GM23248 (cell line): ENCODE data around the gene TOMM40L. TPM values are rescaled to one million over a fixed set of nuclear protein-coding genes. Genes with fewer than 3 reads are reported as not detected.

Source experiments
- DNase-seq: peaks from one replicate; pipeline ENCODE4 v3.0.0-alpha.2; 2015
- H2AFZ ChIP-seq: fragments of 200-600 bp; sonication (generic); 2 replicates; pipeline ENCODE4 v1.6.1; 2016; ENCODE audit warnings: antibody characterized with exemption
- H3F3A ChIP-seq: fragments of 200-600 bp; sonication (generic); 2 replicates; pipeline ENCODE4 v1.6.1; 2016; ENCODE audit warnings: mild to moderate bottlenecking, antibody characterized with exemption, mixed run types; ENCODE audit not compliant: insufficient read depth
- H3K27ac ChIP-seq: fragments of 200-600 bp; sonication (generic); 2 replicates; pipeline ENCODE4 v1.5.1; 2016; ENCODE audit warnings: mild to moderate bottlenecking
- H3K27me3 ChIP-seq: fragments of 200-600 bp; sonication (generic); replicated peaks from 2 replicates; pipeline ENCODE4 v1.6.1; 2016; ENCODE audit warnings: mild to moderate bottlenecking; ENCODE audit not compliant: insufficient read depth
- H3K36me3 ChIP-seq: fragments of 200-600 bp; sonication (generic); 2 replicates; pipeline ENCODE4 v1.6.1; 2016; ENCODE audit warnings: low read depth, mild to moderate bottlenecking
- H3K4me1 ChIP-seq: fragments of 200-600 bp; sonication (generic); 2 replicates; pipeline ENCODE4 v1.6.1; 2016; ENCODE audit warnings: mild to moderate bottlenecking; ENCODE audit not compliant: insufficient read depth
- H3K4me2 ChIP-seq: fragments of 200-600 bp; sonication (generic); one replicate; pipeline ENCODE4 v1.6.1; 2016; ENCODE audit warnings: mild to moderate bottlenecking; ENCODE audit not compliant: unreplicated experiment
- H3K4me3 ChIP-seq: fragments of 200-600 bp; sonication (generic); 2 replicates; pipeline ENCODE4 v1.5.1; 2016; ENCODE audit warnings: mild to moderate bottlenecking
- H3K79me2 ChIP-seq: fragments of 200-600 bp; sonication (generic); 2 replicates; pipeline ENCODE4 v1.6.1; 2016; ENCODE audit warnings: mild to moderate bottlenecking; ENCODE audit not compliant: insufficient read depth
- H3K9ac ChIP-seq: fragments of 200-600 bp; sonication (generic); 2 replicates; pipeline ENCODE4 v1.6.1; 2016; ENCODE audit warnings: mild to moderate bottlenecking
- H3K9me2 ChIP-seq: fragments of 200-600 bp; sonication (generic); 2 replicates; pipeline ENCODE4 v1.6.1; 2016; ENCODE audit warnings: mixed run types, mild to moderate bottlenecking, moderate library complexity; ENCODE audit not compliant: insufficient read depth
- H3K9me3 ChIP-seq: fragments of 200-600 bp; sonication (generic); one replicate; pipeline ENCODE4 v1.6.1; 2017; ENCODE audit warnings: low read depth
- H4K20me1 ChIP-seq: fragments of 200-600 bp; sonication (generic); 2 replicates; pipeline ENCODE4 v1.6.0; 2016; ENCODE audit not compliant: insufficient read depth
- EZH2 ChIP-seq: fragments of 200-600 bp; sonication (generic); IDR thresholded peaks from 2 replicates; pipeline ENCODE4 v1.6.1; 2018; ENCODE audit warnings: antibody characterized with exemption, mild to moderate bottlenecking; ENCODE audit not compliant: insufficient read depth, poor library complexity, severe bottlenecking
- EZH2phosphoT487 ChIP-seq: fragments of 200-600 bp; sonication (generic); IDR thresholded peaks from 2 replicates; pipeline ENCODE4 v1.6.1; 2018; ENCODE audit warnings: antibody characterized with exemption, moderate library complexity, mild to moderate bottlenecking, low read depth; ENCODE audit not compliant: insufficient read depth
- WGBS, 2 experiments: methylation state at CpG; one replicate each; pipeline ENCODE4 v1.1.6; 2015 to 2017; ENCODE audit warnings: low lambda C conversion rate in 2 of 2, low coverage in 1 of 2; ENCODE audit errors: missing lambda C conversion rate in 2 of 2; 5-methylcytosine and 5-hydroxymethylcytosine counted together
- in situ Hi-C: fragments of 300-500 bp; cut with MboI; formaldehyde crosslinking; loops from 2 replicates; pipeline ENCODE4 v1.15.0; 2020
- polyA plus RNA-seq: library from polyadenylated mRNA; unstranded; fragments of >200 nt; fragmentation: Nextera tagmentation; extraction: Ambion mirVana; gene quantifications from 2 replicates; pipeline ENCODE4 v1.2.1, GENCODE V29; 2016
- total RNA-seq: library from RNA; depleted of rRNA; stranded (reverse); fragments of >200 nt; shearing (Covaris generic); gene quantifications from 2 replicates; pipeline ENCODE4 v1.2.3, GENCODE V29; 2014

Gene TOMM40L
- total and polyA plus RNA-seq, 2 experiments from 2014 or later: 5.7 to 6.5 TPM

DNA sequence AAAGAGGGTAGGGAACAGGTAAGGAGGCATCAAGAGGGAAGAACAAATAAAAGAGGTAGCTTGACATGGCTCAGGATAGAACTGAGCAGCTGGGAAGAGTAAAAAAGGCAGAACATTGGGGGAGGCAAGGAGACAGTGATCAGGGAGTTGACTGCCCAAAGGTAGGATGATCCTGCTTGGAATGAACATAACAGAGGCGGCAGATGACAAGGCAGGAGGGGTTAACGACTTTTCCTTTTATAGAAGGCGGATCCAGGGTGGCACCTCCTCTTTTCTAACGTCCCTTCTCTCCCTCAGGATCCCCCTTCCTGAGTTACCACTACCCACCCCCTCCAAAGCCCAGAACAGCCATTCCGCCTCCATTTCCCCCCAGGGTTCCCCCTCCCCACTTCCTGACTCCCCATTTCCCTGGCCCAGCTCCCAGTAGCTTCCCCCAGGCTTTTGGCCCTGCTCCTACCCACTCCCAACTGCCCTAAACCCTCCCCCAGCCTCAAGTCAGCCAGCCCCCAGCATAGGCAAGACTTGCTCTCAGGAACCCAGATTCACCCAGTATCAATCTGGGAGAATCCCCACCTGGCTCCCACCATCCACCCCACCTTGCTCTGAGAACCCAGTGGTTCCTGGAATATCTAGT lies 26.2 kb upstream of the TOMM40L start:
- Histone ChIP-seq H3K9me3 (no peaks in the 10 kb centered on the region), H3K9ac (peak overlapping the region; percentile 98), H4K20me1 (no peaks in the 10 kb centered on the region), H3F3A (peaks cover 43% of the 10 kb centered on the region), H3K27ac (peak overlapping the region; percentile 100), H3K36me3 (peaks cover 12% of the 10 kb centered on the region; the same call in 1 of the 2 replicates), H3K4me1 (peaks cover 57% of the 10 kb centered on the region), H3K79me2 (peaks cover 58% of the 10 kb centered on the region), H2AFZ (peak overlapping the region; percentile 39; the same call in 1 of the 2 replicates), H3K27me3 (no peaks in the 10 kb centered on the region), H3K9me2 (no peaks in the 10 kb centered on the region), H3K4me3 (0 out of 2 replicates have a peak overlapping the region, but pooled peaks have one; percentile 82), H3K4me2 (peak overlapping the region; percentile 98)
- no peak for DNase-seq
- in situ Hi-C loops: no loop called here
- WGBS, 2 experiments: 65 to 66% methylated on average over 5 of the region's 5 CpGs
- TF ChIP-seq EZH2phosphoT487 (no peak), EZH2 (no peak)

DNA sequence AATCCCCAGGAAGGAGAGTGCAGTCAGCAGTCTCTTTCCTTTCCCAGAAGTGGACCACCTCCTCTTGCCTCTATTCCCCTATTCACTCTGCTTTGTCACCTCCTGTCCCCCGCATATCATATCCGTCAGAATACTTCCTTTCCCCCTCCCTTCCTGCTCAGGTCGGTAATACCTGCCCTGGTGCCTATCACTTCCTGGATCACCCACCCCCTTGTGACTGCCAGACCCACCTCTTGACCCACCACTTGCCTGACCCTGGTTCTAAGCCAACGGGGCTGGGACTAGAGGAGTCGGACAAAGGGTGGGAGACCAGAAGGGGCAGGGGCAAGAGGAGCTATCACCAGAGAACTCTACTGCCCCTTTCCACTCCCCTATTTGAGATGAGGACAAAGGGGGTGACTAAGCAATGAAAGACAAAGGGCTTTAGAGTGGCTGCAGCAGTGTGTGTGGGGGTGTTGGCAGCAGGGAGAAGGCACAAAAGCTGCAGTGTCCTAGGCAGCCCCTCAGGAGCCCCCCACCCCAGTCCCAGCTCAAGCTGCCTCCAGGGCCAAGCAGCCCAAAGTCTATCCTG lies 25.4 kb upstream of the TOMM40L start:
- Histone ChIP-seq H3K4me2 (peak overlapping the region; percentile 84), H3F3A (peaks cover 47% of the 10 kb centered on the region), H3K9me3 (no peaks in the 10 kb centered on the region), H4K20me1 (no peaks in the 10 kb centered on the region), H3K4me3 (no peak overlapping the region; the same call in 1 of the 2 replicates), H3K27ac (peak overlapping the region; percentile 97), H3K4me1 (peaks cover 57% of the 10 kb centered on the region), H3K27me3 (no peaks in the 10 kb centered on the region), H3K9ac (peak overlapping the region; percentile 90), H3K9me2 (no peaks in the 10 kb centered on the region), H3K79me2 (peaks cover 58% of the 10 kb centered on the region), H3K36me3 (peaks cover 12% of the 10 kb centered on the region; the same call in 1 of the 2 replicates), H2AFZ (peak overlapping the region; percentile 63; the same call in 1 of the 2 replicates)
- DNase-seq: no peak
- 69 to 71% methylated on average over 5 of the region's 5 CpGs for WGBS, 2 experiments
- in situ Hi-C loops: no loop called here
- TF ChIP-seq EZH2: no peak
- no peak for TF ChIP-seq EZH2phosphoT487

DNA sequence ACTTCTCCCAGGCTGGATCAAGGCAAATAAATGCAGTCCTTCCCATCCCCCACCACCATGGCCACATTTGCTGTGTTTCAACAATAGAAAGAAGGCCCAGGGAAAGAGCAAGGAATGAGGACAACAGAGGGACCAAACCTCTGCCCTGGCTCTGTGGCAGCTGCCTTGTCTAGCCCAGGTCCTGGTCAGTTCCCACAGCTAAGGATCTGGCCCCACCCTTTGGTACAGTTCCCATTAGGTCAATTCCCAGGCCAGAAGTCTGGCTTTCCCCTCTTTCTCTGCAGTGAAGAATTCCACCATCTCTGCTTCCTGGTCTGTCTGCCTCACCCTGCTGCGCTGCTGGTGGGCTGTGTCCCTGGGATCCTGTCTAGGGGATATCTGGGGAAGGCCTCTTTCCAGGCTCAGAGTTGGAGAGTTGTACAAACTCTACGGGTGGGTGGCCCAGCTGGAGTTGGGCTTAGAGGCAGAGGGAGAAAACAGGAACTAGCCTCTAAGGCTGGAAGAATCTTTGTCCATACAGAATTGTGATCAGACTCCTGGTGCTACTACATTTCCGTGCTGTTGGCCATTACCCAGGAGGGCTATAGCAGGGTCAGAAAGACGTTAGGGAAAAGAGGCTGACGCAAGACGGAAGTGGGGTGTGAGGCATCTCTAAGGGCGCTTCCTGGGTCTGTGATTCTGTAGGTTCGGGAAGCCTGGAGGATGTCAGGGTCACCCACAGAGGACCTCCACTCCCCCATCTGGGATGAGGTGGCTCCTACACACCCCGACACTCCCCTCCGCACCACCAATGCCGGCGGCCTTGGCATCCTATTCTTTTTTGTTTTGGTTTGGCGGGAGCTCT lies 24.6 kb upstream of the TOMM40L start:
- H3K9ac ChIP-seq: peak overlapping the region; percentile 90
- in situ Hi-C loops: no loop called here
- H3K9me2 ChIP-seq: no peaks in the 10 kb centered on the region
- no peaks in the 10 kb centered on the region for H4K20me1 ChIP-seq
- no peaks in the 10 kb centered on the region for H3K27me3 ChIP-seq
- peaks cover 14% of the 10 kb centered on the region; the same call in 1 of the 2 replicates for H3K36me3 ChIP-seq
- peak overlapping the region; percentile 91 for H3K4me3 ChIP-seq
- no peaks in the 10 kb centered on the region for H3K9me3 ChIP-seq
- peak overlapping the region; percentile 84 for H3K4me2 ChIP-seq
- H3K79me2 ChIP-seq: peaks cover 58% of the 10 kb centered on the region
- DNase-seq: peak; percentile 86
- TF ChIP-seq EZH2 (no peak), EZH2phosphoT487 (no peak)
- peak overlapping the region; percentile 97 for H3K27ac ChIP-seq
- H3K4me1 ChIP-seq: peaks cover 50% of the 10 kb centered on the region
- WGBS, 2 experiments: 2 to 3% methylated on average over 13 of the region's 13 CpGs
- peaks cover 49% of the 10 kb centered on the region for H3F3A ChIP-seq
- peak overlapping the region; percentile 63 for H2AFZ ChIP-seq
